Activated CD4-positive, alpha-beta T cell treated with anti-CD3 and anti-CD28 coated beads for 1 hour (primary cell): Measurements from ENCODE around the gene GCLM.
"Not testable (repeated sequence)": the region's sequence is repeated elsewhere in the genome, so short reads cannot be mapped to it uniquely, and the experiment has no call there.

Experiments used
- DNase-seq: peaks from one replicate; pipeline ENCODE4 v3.0.0-alpha.2; 2020

Gene GCLM

GRCh38 chr1:93909146-93910050, at the start of gene GCLM:
TSS of gene GCLM (minus strand) at chr1:93909430. CDS start at chr1:93909163, 267 bp downstream.
- DNase-seq, result peak; percentile 80

- no peak for DNase-seq
Measured at GRCh38 chr1:93958726-93959100, 49.5 kb upstream of the GCLM start.

- no peak for DNase-seq
Measured at GRCh38 chr1:93958032-93958725, 48.9 kb upstream of the GCLM start.

- DNase-seq, result no peak
Measured at GRCh38 chr1:93955765-93956164, 46.5 kb upstream of the GCLM start.

- DNase-seq, result not testable (repeated sequence)
Measured at GRCh38 chr1:93947002-93947686, 37.9 kb upstream of the GCLM start.

- DNase-seq, result no peak
Measured at GRCh38 chr1:93938461-93939145, 29.4 kb upstream of the GCLM start.

- no peak for DNase-seq
Measured at GRCh38 chr1:93937997-93938396, 28.8 kb upstream of the GCLM start.

GRCh38 chr1:93925206-93925605, 16.0 kb upstream of the GCLM start:
- DNase-seq, result no peak

- no peak for DNase-seq
Measured at GRCh38 chr1:93919780-93920179, 10.6 kb upstream of the GCLM start.

GRCh38 chr1:93917302-93917701, 8.1 kb upstream of the GCLM start:
- DNase-seq, result no peak

- DNase-seq, result not testable (repeated sequence)
Measured at GRCh38 chr1:93910880-93911279, 1.6 kb upstream of the GCLM start.

GRCh38 chr1:93910305-93910704, 1.1 kb upstream of the GCLM start:
- no peak for DNase-seq

GRCh38 chr1:93908394-93909145, 660 bp downstream of the GCLM start:
- DNase-seq, result peak; percentile 29

- no peak for DNase-seq
Measured at GRCh38 chr1:93907718-93908117, 1.5 kb downstream of the GCLM start.

- no peak for DNase-seq
Measured at GRCh38 chr1:93906480-93906879, 2.8 kb downstream of the GCLM start.

- DNase-seq, result no peak
Measured at GRCh38 chr1:93905734-93906133, 3.5 kb downstream of the GCLM start.

GRCh38 chr1:93905051-93905450, 4.2 kb downstream of the GCLM start:
- DNase-seq, result no peak

GRCh38 chr1:93904228-93904627, 5.0 kb downstream of the GCLM start:
- DNase-seq, result no peak

GRCh38 chr1:93900723-93901504, 8.3 kb downstream of the GCLM start:
- DNase-seq, result no peak

GRCh38 chr1:93899543-93900207, 9.6 kb downstream of the GCLM start:
- DNase-seq, result no peak

- no peak for DNase-seq
Measured at GRCh38 chr1:93888900-93889299, 20.3 kb downstream of the GCLM start.
